Measurements from ENCODE around the gene CCL2.

CCL2 gene

DNA sequence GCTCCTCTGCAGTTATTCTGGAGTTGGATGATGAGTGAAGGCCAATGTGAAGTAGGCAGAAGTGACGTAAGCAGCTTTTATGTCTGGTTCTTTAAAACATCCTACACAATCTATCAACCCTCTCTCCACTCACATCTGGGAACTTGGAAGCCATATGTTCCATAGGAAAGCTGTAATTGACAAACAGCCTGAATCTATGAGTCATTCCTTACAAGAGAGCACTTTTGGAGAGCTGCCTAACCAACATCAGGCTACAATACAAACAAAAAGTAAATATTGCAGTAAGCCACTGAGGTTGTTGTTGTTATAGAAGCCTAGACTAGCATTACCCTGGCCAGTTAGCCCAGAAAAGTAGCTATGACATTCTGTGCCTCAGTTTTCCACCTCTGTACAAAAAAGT, 20.8 kb downstream of the CCL2 start:
- no peak for DNase-seq

DNA sequence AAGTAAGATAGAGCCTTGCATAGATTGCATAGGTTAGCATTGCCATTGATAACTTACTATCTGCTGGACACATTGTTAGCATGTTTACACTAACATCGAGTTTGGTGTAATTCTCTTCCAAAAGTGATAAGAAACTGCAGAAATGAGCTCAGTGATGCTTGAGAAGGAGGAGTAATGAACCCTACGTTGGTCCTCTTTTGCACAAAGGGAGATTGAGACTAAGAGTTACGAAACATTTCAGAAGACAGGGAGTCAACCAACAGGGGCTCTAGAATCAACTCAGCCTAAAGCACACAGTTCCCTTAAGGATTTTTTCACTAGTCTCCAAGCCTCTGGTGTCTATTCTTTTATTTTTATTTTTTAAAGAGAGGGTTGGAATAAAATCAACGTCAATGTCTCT, 21.7 kb downstream of the CCL2 start:
- DNase-seq, result no peak

GRCh38 chr17:34283571-34283970, 28.5 kb downstream of the CCL2 start:
- DNase-seq, result no peak

DNA sequence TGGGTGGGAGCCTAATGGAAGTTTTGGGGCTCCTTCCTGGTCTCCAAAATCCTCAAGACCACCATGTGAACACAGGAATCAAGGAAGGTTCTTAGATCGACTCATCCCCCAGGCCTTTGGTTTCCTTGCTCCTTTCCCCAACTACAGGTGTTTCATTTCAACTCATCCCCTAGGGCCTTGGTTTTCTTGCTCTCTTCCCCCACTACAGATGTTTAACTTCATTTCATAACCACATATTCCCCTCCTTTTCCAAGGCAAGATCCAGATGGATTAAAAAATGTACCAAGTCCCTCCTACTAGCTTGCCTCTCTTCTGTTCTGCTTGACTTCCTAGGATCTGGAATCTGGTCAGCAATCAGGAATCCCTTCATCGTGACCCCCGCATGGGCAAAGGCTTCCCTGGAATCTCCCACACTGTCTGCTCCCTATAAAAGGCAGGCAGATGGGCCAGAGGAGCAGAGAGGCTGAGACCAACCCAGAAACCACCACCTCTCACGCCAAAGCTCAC, 30.3 kb downstream of the CCL2 start, which contains the start of gene CCL11:
Gene CCL11 (plus strand): TSS at position 457 of the 507 bp plus-strand sequence. CDS start 67 bp downstream, outside the sequence.
- DNase-seq, result no peak

- DNase-seq, result no peak
Observed at GRCh38 chr17:34287875-34288274, 32.8 kb downstream of the CCL2 start.

GRCh38 chr17:34290586-34290985, 35.5 kb downstream of the CCL2 start:
- DNase-seq, result no peak

- DNase-seq, result peak; percentile 5
Observed at GRCh38 chr17:34291721-34292348, 36.8 kb downstream of the CCL2 start.

DNA sequence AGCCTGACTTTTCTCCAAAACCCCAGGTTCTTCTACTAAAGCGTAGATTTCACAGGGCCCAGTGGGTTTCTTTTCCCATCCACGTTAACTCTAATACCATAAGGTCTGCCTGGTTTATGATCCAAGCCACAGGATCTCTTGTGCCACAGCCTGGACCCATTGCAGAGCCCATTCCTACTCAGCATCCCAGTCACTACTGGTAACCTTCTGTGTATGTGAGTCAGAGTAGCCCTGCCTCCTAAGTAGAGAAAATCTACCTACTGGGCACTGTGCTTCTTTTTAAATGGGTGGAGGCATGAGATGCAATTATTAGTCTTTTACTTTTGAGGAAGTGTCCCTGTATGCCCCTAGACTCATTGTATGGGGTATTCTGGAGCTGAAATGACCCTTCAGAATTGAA, 43.9 kb downstream of the CCL2 start:
- no peak for DNase-seq

DNA sequence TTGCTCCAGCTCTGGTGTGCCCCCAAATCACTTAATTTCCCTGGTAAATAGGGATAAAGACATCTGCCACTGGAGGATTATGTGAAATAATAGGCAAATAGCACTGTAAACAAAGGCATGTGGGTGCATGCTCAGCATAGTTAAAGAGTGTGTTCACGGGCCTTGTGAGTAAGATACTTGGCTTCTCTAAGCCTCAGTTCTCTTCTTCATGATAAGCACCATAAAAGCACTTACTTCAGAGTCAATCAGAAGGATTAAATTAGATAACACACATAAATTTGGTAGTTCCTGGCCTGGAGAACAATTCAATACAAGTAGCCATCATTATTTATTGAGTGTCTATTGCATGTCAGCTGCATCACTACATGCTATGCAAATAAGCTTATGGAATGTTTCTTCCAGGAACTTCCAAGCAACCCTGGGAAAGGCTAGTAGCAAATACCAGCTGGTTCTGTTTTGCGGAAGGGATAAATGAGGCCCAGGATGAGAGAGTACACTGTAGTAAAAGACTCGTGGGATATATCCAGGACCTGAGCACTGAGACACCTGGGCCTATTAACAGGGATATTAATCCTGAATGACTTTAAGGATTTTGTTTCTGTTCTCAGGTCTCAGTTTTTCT, 45.0 kb downstream of the CCL2 start:
- DNase-seq, result no peak

DNA sequence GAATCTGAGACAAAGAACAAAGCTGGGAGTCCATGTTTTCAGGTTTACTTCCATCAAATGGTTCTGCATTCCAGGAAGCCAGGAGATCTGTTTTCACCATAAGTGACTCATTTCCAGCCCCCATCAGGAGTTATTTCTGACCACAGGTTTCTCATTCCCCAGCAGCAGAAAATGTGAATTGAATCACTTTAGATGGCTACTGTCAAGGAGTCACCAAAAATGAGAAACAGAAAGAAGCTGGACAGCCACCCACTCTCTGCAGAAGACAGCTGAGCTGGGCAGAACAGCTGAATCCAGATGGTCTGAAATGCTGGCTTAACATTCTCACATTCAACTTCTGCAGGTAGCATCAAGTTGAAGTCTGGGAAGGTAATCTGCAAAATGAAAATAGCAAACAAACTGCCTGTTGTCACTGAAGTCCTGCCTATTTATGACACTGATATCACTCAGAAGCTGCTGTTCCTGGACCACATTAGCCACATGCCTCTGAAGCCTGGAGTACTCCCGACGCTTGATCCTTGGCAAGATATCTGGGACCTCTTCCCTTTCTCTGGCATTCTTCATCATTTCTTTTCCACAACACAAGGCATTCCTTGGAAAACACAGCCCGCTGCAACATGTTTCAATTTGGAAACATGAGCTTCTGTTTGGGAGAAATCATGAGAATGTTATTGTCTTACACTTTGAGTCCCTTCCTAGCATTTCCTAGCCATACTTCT, 45.7 kb downstream of the CCL2 start:
- DNase-seq, result no peak

GRCh38 chr17:34301986-34302385, 46.9 kb downstream of the CCL2 start:
- no peak for DNase-seq

GRCh38 chr17:34302636-34303035, 47.6 kb downstream of the CCL2 start:
- no peak for DNase-seq

GRCh38 chr17:34303606-34304005, 48.5 kb downstream of the CCL2 start:
- no peak for DNase-seq

GRCh38 chr17:34305061-34305460, 50.0 kb downstream of the CCL2 start:
- no peak for DNase-seq

- DNase-seq, result no peak
Observed at GRCh38 chr17:34305606-34306005, 50.5 kb downstream of the CCL2 start.

DNA sequence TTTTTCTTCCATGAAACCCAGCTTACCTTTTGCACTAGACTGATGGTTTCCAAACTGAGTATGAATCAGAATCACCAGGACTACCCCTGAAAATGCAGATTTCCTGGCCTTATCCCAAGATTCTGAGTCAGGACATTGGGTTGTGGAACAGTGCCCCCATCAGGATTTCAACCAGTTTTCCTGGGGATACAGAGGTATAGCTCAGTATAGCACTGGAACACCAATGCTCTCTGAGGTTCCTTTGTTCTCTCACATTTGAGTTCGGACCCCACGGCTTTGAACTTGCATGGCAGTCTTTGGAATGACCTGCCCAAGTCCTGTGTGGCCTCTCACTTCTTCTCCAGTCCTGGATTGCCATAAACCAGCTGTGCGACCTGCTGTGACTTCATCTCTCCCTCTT, 51.4 kb downstream of the CCL2 start:
- no peak for DNase-seq

Measured in activated CD4-positive, alpha-beta T cell treated with anti-CD3 and anti-CD28 coated beads for 48 hours (primary cell).